ENCODE data around the gene C20orf96.
"Not testable (repeated sequence)": the region's sequence is repeated elsewhere in the genome, so short reads cannot be mapped to it uniquely, and the experiment has no call there.

The C20orf96 gene

DNA sequence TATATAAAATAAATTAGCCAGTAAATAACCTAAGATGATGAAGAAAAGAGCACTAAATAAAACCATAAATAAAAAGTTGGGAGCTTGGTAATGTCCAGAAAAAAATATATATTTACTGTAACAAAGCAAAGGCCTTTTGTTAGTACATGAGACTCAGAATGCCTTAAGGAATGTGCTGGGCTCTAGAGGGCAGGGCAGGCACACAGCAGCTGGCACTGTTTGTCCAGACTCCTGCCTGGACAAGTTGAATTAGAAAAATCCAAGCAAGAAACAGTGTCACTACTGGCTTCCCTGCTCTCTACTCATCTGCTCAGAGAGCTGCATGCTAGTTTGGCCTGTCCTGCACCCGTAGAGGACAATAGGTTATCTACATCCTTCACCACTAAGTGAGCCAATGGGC lies 54.7 kb downstream of the C20orf96 start:
- no peak for DNase-seq

DNA sequence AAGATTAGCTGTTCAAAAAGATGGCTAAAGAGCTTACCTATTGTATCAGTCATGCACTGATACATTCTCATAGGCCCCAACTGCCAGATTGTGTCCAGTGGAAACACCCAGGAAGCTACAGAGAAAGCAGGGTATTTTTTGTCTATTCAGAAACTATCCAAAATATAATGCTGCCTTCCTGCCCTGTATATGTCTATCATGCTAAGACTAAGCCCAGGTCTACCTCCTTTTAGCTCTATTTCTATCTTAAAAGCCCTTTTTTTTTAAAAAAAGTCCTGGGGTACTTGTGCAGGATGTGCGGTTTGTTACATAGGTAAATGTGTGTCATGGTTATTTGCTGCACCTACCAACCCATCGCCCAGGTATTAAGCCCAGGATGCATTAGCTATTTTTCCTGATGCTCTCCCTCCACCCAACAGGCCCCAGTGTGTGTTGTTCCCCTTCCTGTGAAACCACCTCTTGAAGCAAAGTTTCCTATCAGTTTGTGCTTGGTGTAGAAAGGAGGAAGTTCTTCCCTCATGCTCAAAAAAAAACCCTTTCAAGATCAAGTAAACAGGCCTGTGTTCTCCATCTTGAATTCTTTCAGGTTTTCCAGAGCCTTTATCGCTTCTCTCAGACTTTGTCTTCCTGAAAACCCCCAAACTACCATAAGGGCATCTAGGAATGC lies 63.0 kb downstream of the C20orf96 start:
- DNase-seq: no peak

DNA sequence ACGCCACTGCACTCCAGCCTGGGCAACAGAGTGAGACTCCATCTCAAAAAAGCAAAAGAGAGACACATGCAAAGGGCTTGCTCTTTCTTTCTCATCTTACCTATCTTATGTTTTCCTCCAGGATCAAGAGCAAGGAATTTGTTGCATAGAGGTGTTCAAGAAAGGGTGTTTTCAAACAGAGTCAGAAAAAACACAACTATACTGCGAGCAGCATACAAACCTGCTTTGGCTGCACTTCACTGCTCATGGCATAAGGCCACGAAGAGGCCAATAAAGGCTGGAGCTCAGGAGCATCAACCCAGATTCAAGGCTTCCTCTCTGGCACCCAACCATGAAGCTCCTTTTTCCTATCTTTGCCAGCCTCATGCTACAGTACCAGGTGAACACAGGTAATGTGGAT lies 63.6 kb downstream of the C20orf96 start, which contains the start of gene DEFB129:
Gene DEFB129 (plus strand): TSS at position 301 of the 400 bp plus-strand sequence. CDS start 31 bp downstream, at position 332.
- no peak for DNase-seq

DNA sequence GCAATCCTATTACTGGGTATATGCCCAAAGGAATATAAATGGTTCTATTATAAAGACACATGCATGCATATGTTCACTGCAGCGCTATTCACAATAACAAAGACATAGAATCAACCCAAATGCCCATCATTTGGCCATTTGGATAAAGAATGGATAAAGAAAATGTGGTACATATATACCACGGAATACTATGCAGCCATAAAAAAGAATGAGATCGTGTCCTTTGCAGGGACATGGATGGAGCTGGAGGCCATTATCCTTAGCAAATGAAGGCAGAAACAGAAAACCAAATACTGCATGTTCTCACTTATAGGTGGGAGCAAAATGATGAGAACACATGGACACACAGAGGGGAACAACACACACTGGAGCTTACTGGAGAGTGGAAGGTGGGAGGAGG lies 64.7 kb downstream of the C20orf96 start:
- DNase-seq: not testable (repeated sequence)

DNA sequence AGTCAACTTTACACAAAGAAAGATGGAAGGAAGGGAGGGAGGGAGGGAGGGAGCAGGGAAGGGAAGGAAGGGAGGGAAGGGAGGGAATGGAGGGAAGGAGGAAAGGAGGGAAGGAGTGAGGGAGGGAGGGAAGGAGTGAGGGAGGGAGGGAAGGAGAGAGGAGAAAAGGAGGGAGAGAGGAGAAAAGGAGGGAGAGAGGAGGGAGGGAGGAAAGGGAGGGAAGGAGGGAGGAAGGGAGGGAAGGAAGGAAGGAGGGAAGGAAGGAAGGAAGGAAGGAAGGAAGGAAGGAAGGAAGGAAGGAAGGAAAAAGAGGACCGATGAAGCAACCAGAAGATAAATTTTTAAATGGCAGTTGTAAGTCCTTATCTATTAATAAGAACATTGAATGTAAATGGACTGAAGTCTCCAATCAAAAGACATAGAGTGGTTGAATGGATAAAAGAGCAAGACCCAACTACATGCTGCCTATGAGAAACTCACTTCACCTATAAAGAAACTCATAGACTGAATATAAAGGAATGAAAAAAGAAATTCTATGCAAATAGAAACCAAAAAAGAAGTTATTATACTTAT lies 69.2 kb downstream of the C20orf96 start:
- DNase-seq: no peak

All from right forelimb (tissue), 1 donor.